Cortex of kidney (tissue), 1 donor: ENCODE results near the gene NDST1.

Experiments used
- DNase-seq: peaks from one replicate; lab custom pipeline; 2025; lab: John Stamatoyannopoulos, UW

The NDST1 gene

DNA sequence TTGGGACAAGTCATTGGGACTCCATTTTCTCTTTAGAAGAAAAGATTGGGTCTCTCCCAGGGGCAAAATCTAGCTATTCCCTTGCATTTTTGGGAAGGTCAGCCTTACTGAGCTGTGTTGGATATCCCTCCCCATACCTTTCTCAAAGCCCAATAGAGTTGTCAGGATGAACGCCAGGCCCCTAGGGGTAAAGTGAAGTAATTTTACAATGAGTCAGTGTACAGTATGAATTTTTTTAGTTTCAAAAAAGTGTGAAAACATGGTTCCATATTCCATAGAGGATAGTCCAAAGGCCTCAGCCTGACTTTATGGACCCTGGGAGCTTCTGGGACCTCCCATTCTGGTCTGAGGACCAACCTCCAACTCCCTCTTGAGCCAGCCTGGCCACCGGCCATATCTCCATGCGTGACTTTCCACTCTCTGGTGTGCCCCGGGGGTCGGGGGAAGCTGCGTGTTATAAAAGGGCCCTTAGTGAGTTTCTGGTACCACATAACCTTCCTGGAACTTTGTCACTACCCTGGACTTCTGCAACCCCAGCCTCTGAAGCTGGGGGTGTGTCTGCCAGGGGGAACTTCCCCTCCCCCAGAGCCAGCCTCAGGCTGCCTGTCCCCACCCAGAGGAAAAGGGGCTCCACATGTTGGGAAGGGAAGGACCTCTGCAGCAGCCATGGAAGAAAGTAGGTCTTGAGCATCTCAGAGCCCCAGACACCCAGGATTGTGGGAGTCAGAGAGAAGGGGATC is 80.1 kb downstream of the NDST1 start:
- no peak for DNase-seq

GRCh38 chr5:150588596-150588890 is 80.6 kb downstream of the NDST1 start:
- no peak for DNase-seq

- no peak for DNase-seq
Observed at GRCh38 chr5:150589862-150590601, 82.1 kb downstream of the NDST1 start.

GRCh38 chr5:150590979-150591695 is 83.2 kb downstream of the NDST1 start:
- DNase-seq: no peak

DNA sequence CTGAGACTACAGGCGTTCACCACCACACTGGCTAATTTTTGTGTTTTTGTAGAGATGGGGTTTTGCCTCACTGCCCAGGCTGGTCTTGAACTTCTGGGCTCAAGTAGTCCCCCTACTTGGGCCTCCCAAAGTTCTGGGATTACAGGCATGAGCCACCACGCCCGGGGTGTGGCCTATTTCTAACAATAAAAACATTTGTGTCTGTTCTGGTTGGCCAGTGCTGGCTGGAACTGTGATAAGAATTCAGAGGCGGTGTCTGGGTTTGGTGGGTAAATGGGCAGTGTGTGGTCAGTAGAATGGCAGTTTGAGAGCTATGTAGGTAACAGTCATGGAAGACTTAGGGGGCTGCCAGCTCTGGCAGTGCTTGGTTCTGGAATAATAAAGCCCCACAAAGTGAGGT is 85.7 kb downstream of the NDST1 start:
- no peak for DNase-seq

DNA sequence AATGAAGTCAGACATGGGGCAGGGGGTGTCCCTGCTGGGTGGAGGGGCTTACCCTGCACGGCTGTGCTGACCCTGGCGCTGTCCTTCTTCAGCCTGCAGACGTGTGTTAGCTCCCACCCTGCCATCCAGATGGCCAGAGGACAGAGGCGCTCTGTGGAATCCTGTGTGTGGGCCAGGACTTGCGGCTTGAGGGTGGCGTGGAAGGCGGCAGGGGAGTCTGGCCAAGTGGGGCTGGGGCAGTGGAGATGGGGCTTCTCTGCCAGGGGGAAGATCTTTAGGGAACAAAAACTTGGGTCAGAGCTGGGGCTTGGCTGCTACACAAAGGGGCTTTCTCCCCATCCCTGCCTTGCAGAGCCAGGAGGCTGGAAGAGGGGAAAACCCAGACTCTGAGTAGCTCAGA is 86.1 kb downstream of the NDST1 start:
- DNase-seq: no peak

DNA sequence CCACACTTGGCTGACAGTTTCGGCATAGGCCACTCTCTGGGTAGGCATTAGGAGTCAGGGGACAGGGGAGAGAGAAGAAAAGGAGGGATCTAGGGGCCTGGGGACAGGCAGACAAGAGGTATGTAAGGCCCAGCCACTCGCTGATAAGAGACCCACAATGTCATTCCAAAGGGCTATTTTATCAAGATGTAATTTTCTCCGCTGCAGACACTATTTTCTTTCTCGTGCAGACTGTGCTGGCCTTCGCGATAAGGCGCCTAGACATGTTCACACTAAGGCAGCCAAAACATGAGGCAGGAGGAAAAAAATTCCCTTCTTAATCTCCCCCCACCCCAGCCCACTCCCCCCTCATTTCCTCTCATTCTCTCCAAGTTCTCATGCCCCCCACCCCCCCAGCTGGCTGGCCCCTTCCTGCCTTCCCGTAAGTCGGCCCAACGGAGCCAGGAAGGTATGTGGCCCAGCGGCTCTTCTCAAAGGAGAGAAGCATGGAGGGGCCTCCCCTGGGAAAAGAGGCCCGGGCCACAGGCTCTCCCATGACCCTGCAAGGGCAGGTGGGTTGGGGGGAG is 87.6 kb downstream of the NDST1 start:
- no peak for DNase-seq

- no peak for DNase-seq
Observed at GRCh38 chr5:150596313-150596712, 88.4 kb downstream of the NDST1 start.

DNA sequence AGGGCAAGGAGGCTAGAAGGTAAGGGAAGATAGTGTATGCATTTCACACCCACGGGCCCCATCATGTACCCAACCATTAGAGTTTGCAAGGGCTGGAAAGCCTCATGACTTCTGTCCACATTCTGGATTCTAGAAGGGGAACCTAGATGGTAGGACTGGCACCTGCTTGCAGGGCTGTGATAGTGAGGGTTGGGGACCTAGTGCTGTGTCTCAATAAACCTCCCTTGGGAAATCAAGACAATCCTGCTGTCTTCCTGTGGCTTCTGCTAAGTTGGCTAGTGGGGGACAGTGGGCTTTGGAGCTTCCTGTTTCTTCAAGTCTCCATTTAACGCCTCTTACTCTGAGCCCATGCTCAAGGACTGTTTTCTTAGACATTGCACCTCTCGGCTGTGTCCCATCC is 88.9 kb downstream of the NDST1 start:
- no peak for DNase-seq

- DNase-seq: no peak
Observed at GRCh38 chr5:150598006-150598405, 90.1 kb downstream of the NDST1 start.

- no peak for DNase-seq
Observed at GRCh38 chr5:150598821-150599273, 90.9 kb downstream of the NDST1 start.

DNA sequence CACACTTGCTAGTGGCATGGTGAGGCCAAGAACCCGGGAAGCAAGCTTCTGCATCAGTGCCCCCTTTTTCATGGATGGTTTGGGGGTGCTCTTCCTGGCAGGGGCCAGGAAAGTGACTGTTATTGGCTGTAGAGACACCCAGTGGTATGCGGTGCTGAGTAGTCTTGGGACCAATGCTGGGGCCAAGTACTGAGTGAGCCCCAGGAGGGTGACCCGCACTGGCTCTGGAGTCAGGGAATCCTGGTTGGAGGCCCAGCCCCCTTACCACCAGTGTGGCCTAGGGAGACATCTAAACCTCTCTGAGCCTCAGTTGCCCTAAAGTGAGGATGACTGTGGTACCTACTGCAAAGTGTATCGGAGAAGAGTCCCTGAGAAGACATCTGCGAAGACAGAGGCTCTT is 91.3 kb downstream of the NDST1 start:
- no peak for DNase-seq

- DNase-seq: no peak
Observed at GRCh38 chr5:150599917-150600511, 92.1 kb downstream of the NDST1 start.

GRCh38 chr5:150600616-150601490 is 92.9 kb downstream of the NDST1 start:
- DNase-seq: no peak

DNA sequence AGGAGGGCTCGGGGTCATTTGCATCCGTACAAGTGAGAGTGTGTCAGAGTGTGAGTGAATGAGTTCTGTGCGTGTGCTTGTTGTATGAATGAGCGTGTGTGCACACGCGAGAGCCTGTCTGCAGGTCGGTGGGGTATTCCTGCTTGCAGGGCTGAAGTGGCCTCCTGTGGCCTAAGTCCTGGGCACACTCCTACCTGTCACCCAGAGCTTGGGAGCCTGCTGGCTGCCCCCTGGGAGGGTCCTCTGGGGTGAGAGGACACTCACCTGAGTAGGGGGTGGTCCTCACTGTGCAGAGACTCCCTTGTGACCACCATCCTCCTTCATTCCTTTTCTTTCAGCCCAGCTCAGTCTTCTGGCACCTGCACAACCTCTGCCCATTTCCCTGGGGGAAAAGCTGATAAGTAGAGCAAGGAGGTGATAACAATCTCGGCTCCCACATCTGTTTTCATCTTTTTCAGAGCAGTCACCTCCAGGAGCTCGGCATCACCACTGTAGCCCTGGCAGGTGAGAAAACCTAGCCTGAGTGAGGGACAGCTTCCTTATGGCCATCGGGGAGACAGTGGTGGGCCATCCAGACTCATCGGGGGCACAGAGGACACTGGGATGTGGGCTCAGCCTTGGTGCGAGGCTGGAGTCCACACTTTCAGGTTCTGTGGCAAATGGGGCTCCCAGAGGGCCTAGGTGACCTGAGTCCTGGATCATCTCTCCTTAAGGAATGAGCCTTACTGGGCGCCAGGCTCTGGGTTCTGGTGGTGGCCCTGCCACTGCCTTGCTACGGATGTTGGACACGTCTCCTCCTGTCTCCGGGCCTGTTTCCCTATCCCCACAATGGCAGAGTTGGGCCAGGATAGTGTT is 93.8 kb downstream of the NDST1 start:
- DNase-seq: no peak

GRCh38 chr5:150603052-150603451 is 95.1 kb downstream of the NDST1 start:
- no peak for DNase-seq

- DNase-seq: no peak
Observed at GRCh38 chr5:150603491-150603890, 95.6 kb downstream of the NDST1 start.

- DNase-seq: no peak
Observed at GRCh38 chr5:150604010-150604409, 96.1 kb downstream of the NDST1 start.

DNA sequence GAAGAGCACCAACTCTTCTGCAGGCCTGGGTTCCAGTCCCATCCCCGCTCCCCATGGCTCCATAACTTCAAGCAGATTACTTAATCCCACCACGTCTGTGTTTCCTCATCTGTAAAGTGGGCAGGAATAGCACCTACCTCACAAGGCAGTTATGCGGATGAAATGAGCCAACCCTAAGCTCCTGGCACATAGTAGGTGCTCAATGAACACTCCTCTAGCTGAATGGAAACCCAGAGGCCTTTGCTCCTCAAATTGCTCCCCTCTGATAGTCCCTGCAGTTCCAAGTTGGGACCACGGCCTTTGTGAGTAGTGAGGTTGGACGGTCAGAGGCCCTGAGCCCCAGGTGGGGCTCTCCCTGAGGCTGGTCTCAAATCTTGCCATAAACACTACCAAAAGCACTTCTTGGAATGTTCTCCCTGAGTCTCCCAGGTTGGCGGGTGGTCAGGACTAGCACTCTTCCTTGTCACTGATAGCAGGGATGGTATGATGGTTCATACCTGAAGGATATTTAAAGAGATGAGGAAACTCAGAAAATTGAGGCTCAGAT is 97.0 kb downstream of the NDST1 start:
- DNase-seq: no peak

- no peak for DNase-seq
Observed at GRCh38 chr5:150605546-150605945, 97.6 kb downstream of the NDST1 start.
